K562 (cell line): ENCODE measurements around the gene SERINC5. TPM values are rescaled to one million over a fixed set of nuclear protein-coding genes. Genes with fewer than 3 reads are reported as not detected.

Experiments used
- ATAC-seq: fragments of 200-7000 bp; cut with Tn5 transposase; 3 replicates; pipeline ENCODE4 v1.9.1; 2020; ENCODE audit warnings: moderate library complexity
- BruUV-seq: library from RNA; stranded (reverse); fragments of 400-500 nt; replicated peaks from 2 replicates; lab custom pipeline; 2021; lab: Mats Ljungman, UMichigan
- CTCF ChIA-PET: fragments of 300-600 bp; formaldehyde crosslinking; extraction: SDS; loops from one replicate; lab custom pipeline; 2021; ENCODE audit warnings: low intra/inter-chr PET ratio; lab: Yijun Ruan, JAX
- POLR2A ChIA-PET: fragments of 300-600, 350-650 bp; sonication (Branson Sonifier 250); formaldehyde crosslinking; extraction: SDS; loops from one replicate; lab custom pipeline; 2021; ENCODE audit warnings: antibody characterized with exemption, inconsistent platforms; lab: Yijun Ruan, JAX
- DNase-seq, 4 experiments: peaks; one replicate each; pipeline versions ENCODE4 v3.0.0 to v3.0.0-alpha.2; 2011 to 2018; ENCODE audit warnings: low spot score in 3 of 4, mixed read lengths in 3 of 4; ENCODE audit errors: extremely low read depth in 1 of 4
- FAIRE-seq: peaks from 2 replicates; lab custom pipeline; 2011; peaks lifted over from hg19 to GRCh38; lab: Jason Lieb, UNC
- H2AFZ ChIP-seq: 2 replicates; pipeline ENCODE4 v1.6.0; 2011; ENCODE audit warnings: low read depth, low read length, control low read depth, inconsistent platforms
- H3K27ac ChIP-seq: fragments of 200-600 bp; 3 replicates; pipeline ENCODE4 v1.8.0; 2011; ENCODE audit warnings: low read depth, mild to moderate bottlenecking, control low read depth, inconsistent platforms, low read length, moderate library complexity, mixed read lengths; ENCODE audit errors: extremely low read depth
- H3K27me3 ChIP-seq, 2 experiments: fragments of 300-600 bp in 1 of 2; 2 replicates in 1 of 2; 3 replicates in 1 of 2; pipeline versions ENCODE4 v1.6.0 to v1.8.0; 2011; ENCODE audit warnings: inconsistent platforms in 2 of 2, low read length in 2 of 2, mild to moderate bottlenecking in 1 of 2, mixed read lengths in 1 of 2, moderate library complexity in 1 of 2; ENCODE audit not compliant: control insufficient read depth in 2 of 2, insufficient read depth in 2 of 2
- H3K36me3 ChIP-seq: fragments of 300-600 bp; 3 replicates; pipeline ENCODE4 v1.8.0; 2011; ENCODE audit warnings: mild to moderate bottlenecking, low read length, inconsistent platforms; ENCODE audit not compliant: control insufficient read depth, insufficient read depth
- H3K4me1 ChIP-seq, 2 experiments: fragments of 200-600 bp in 1 of 2; replicated peaks in 1 of 2; 2 replicates in 1 of 2; 3 replicates in 1 of 2; pipeline versions ENCODE4 v1.5.1 to v1.8.0; 2011; ENCODE audit warnings: inconsistent platforms in 2 of 2, low read length in 2 of 2, mild to moderate bottlenecking in 1 of 2, mixed read lengths in 1 of 2, moderate library complexity in 1 of 2; ENCODE audit not compliant: control insufficient read depth in 2 of 2, insufficient read depth in 2 of 2
- H3K4me2 ChIP-seq: 2 replicates; pipeline ENCODE4 v1.6.1; 2011; ENCODE audit warnings: low read length, control low read depth, inconsistent platforms, mixed read lengths; ENCODE audit not compliant: insufficient read depth
- H3K4me3 ChIP-seq: fragments of 200-600 bp; sonication (generic), shearing (Covaris generic); 2 replicates; pipeline ENCODE4 v1.5.1; 2016; ENCODE audit warnings: control low read depth, inconsistent platforms
- H3K79me2 ChIP-seq: fragments of 200-600 bp; 3 replicates; pipeline ENCODE4 v1.8.0; 2011; ENCODE audit warnings: low read length, inconsistent platforms; ENCODE audit not compliant: control insufficient read depth, insufficient read depth
- H3K9ac ChIP-seq, 2 experiments: 2 replicates each; pipeline versions ENCODE4 v1.6.0 to v1.6.1; 2011; ENCODE audit warnings: low read depth in 2 of 2, low read length in 2 of 2, control low read depth in 1 of 2, inconsistent platforms in 1 of 2, mild to moderate bottlenecking in 1 of 2, mixed read lengths in 1 of 2; ENCODE audit not compliant: insufficient read depth in 1 of 2
- H3K9me1 ChIP-seq: one replicate; pipeline ENCODE4 v1.6.0; 2011; ENCODE audit warnings: inconsistent platforms, mild to moderate bottlenecking, low read length, moderate library complexity; ENCODE audit not compliant: control insufficient read depth, insufficient read depth
- H3K9me3 ChIP-seq: replicated peaks from 2 replicates; pipeline ENCODE4 v1.5.1; 2011; ENCODE audit warnings: low read depth, low read length, inconsistent platforms; ENCODE audit not compliant: control insufficient read depth, insufficient read depth
- H4K20me1 ChIP-seq: replicated peaks from 2 replicates; pipeline ENCODE4 v1.6.1; 2011; ENCODE audit warnings: low read length, inconsistent platforms, mixed read lengths; ENCODE audit not compliant: control insufficient read depth, insufficient read depth
- BCOR ChIP-seq: fragments of 450-650 bp; IDR thresholded peaks from 2 replicates; pipeline ENCODE4 v1.6.1; 2016
- C11orf30 ChIP-seq: fragments of 450-650 bp; IDR thresholded peaks from 2 replicates; pipeline ENCODE4 v1.6.1; 2016; ENCODE audit warnings: low read depth, mild to moderate bottlenecking
- CSDE1 ChIP-seq, 2 experiments: fragments of 450-650 bp; IDR thresholded peaks; 2 replicates each; pipeline ENCODE4 v1.6.1; 2016; ENCODE audit warnings: mild to moderate bottlenecking in 1 of 2
- FOXP1 ChIP-seq: sonication (generic); formaldehyde crosslinking; IDR thresholded peaks from 2 replicates; pipeline ENCODE4 v1.8.0; 2022; ENCODE audit warnings: mild to moderate bottlenecking, missing genetic modification reagents
- MEF2A ChIP-seq: IDR thresholded peaks from 2 replicates; pipeline ENCODE4 v1.6.1; 2011; ENCODE audit warnings: low read depth, mild to moderate bottlenecking, low read length, moderate library complexity; ENCODE audit not compliant: control insufficient read depth
- NR3C1 ChIP-seq: sonication (generic); formaldehyde crosslinking; IDR thresholded peaks from 2 replicates; pipeline ENCODE4 v1.8.1; 2022; ENCODE audit warnings: missing genetic modification reagents
- RAD51 ChIP-seq: fragments of 450-650 bp; IDR thresholded peaks from 2 replicates; pipeline ENCODE4 v1.7.1; 2016; ENCODE audit warnings: low read depth, mild to moderate bottlenecking, borderline replicate concordance
- TARDBP ChIP-seq: fragments of 450-650 bp; IDR thresholded peaks from 2 replicates; pipeline ENCODE4 v1.6.1; 2016
- TOE1 ChIP-seq, 2 experiments: fragments of 450-650 bp in 1 of 2; sonication (generic) in 1 of 2; formaldehyde crosslinking in 1 of 2; IDR thresholded peaks; 2 replicates each; pipeline versions ENCODE4 v1.7.1 to v1.8.0; 2016 to 2022; ENCODE audit warnings: borderline replicate concordance in 2 of 2, mild to moderate bottlenecking in 2 of 2, antibody characterized with exemption in 1 of 2, inconsistent platforms in 1 of 2, low read depth in 1 of 2, missing genetic modification reagents in 1 of 2, moderate library complexity in 1 of 2
- ZBTB7A ChIP-seq: IDR thresholded peaks from 2 replicates; pipeline ENCODE4 v1.6.1; 2011; ENCODE audit warnings: low read depth, mild to moderate bottlenecking, low read length, moderate library complexity, borderline replicate concordance; ENCODE audit not compliant: control insufficient read depth
- ZKSCAN1 ChIP-seq: fragments of 150-350 bp; IDR thresholded peaks from 2 replicates; pipeline ENCODE4 v1.6.1; 2016; ENCODE audit warnings: low read depth, low read length
- ZNF197 ChIP-seq: fragments of 200-800 bp; sonication (Bioruptor generic); IDR thresholded peaks from 2 replicates; pipeline ENCODE4 v1.6.1; 2016; ENCODE audit warnings: low read depth, missing genetic modification characterization, missing compliant biosample characterization
- ZNF316 ChIP-seq: fragments of 450-650 bp; IDR thresholded peaks from 2 replicates; pipeline ENCODE4 v1.6.1; 2016
- WGBS: fragments of 100-300 bp; shearing (Covaris generic); methylation state at CpG from one replicate; pipeline ENCODE4 v1.1.6; 2016; ENCODE audit warnings: low coverage, mixed read lengths; ENCODE audit not compliant: insufficient coverage; ENCODE audit errors: missing lambda C conversion rate; 5-methylcytosine and 5-hydroxymethylcytosine counted together
- in situ Hi-C: fragments of 300-500 bp; cut with MboI; formaldehyde crosslinking; loops from 4 replicates; pipeline ENCODE4 v1.15.0; 2018; ENCODE audit warnings: inconsistent platforms, mixed read lengths
- intact Hi-C: fragments of 100-400 bp; cut with micrococcal nuclease; formaldehyde crosslinking; loops from 2 replicates; pipeline ENCODE4 v1.14.2; 2022
- polyA plus RNA-seq, 8 experiments: library from polyadenylated mRNA; depleted of rRNA in 4 of 8; stranded (reverse) in 5 of 8; unstranded in 3 of 8; fragments of >200 nt; fragmentation: Nextera tagmentation in 2 of 8; fragmentation: Illumina TruSeq in 1 of 8; extraction: Ambion mirVana in 2 of 8; extraction: Trizol in 1 of 8; gene quantifications; 2 replicates each; pipeline versions ENCODE4 v1.2.1 to v1.2.3, GENCODE V29; 2011 to 2014; ENCODE audit warnings: inconsistent platforms in 1 of 8, missing spikeins in 1 of 8
- total RNA-seq, 7 experiments: library from RNA; depleted of rRNA in 6 of 7; stranded (reverse); fragments of >200 nt in 6 of 7; fragmentation: Illumina TruSeq in 2 of 7; extraction: Trizol in 2 of 7; gene quantifications; 2 replicates each; pipeline versions ENCODE4 v1.2.1 to v1.2.3, GENCODE V29; 2011 to 2021; ENCODE audit warnings: low replicate concordance in 1 of 7
- TF ChIP-seq, protein P1 (sequence below): fragments of 450-650 bp; formaldehyde crosslinking; IDR thresholded peaks from 2 replicates; pipeline ENCODE4 v1.4.0; 2020; ENCODE audit warnings: mild to moderate bottlenecking, mixed read lengths
- TF ChIP-seq, protein P2 (sequence below): sonication (generic); formaldehyde crosslinking; IDR thresholded peaks from 2 replicates; pipeline ENCODE4 v1.5.0; 2020; ENCODE audit warnings: missing genetic modification reagents

SERINC5 gene
- total and polyA plus RNA-seq, 9 of the 15 experiments (the other 6 are each of a cell fraction or from before 2014, with no cell fraction given) = 1.4 to 7.9 (median 3.7) TPM

DNA sequence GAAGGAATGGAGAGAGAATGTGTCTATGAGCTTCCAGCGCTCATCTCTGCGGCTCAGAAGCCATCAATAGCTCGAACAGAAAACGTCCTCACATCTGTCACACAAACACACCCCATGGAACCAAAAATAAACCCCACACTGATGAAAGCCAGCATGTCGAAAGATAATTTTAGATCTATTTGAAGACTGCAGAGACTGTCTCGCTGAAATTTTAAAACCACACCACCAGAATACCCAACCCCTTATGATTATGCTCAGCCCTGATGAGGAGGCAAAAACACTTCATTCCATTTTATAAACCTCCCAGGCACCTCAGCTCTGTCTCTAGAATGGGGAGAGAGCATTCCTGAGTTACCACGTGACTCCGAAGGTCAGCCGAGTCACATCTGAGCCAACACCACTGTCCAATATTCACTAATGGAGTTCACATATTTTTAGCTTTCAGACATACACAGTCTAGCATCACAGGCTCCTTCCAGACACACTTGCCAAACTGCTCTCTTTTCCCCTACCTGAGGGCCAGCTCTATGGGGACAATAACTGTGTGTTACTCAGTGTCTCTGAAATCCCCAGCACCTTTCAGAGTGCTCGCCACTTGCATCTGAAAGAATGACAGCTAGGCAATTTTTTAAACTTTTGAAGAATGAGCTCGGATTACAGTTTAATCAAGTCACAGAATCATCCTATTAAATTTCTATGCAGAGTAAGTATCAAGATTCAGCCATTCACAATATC lies 63.2 kb downstream of the SERINC5 start:
- no peaks in the 10 kb centered on the region for H3K79me2 ChIP-seq

More for the DNA sequence above, 63.2 kb downstream of the SERINC5 start:
- ATAC-seq = peak; percentile 55
- Histone ChIP-seq H3K27ac (peak overlapping the region; percentile 43; the same call in 1 of the 3 replicates), H4K20me1 (no peaks in the 10 kb centered on the region), H3K4me1 (peaks cover 5 to 33% of the 10 kb centered on the region in 2 experiments; a peak in 4 of 5 replicates), H2AFZ (peak overlapping the region; percentile 69), H3K36me3 (no peaks in the 10 kb centered on the region), H3K27me3 (no peaks in the 10 kb centered on the region), H3K9me3 (no peaks in the 10 kb centered on the region), H3K9ac (peak overlapping the region; percentile 2 to 3; a peak in 2 of 4 replicates), H3K4me3 (no peak overlapping the region), H3K4me2 (peak overlapping the region; percentile 68; the same call in 1 of the 2 replicates), H3K9me1 (no peaks in the 10 kb centered on the region)
- in situ Hi-C loops (no loop called here), intact Hi-C loops (loop anchor here (5.0 kb wide), 1 partner anchor 65 kb away; the partner anchor contains the start of gene SERINC5)
- 29% methylated on average over 11 of the region's 11 CpGs for WGBS
- FAIRE-seq = no peak
- TF ChIP-seq FOXP1 (CRISPR knock-in tag) (no peak), BCOR (no peak), ZNF197 (0 out of 2 replicates have a peak, but pooled peaks have one; percentile 38), TARDBP (no peak), ZBTB7A (no peak), ZNF316 (peak; percentile 48), TOE1 (IDR thresholded peaks at IDR 0.05; ENCODE audit: borderline replicate concordance) (peak; percentile 84), TOE1 (CRISPR knock-in tag; IDR thresholded peaks at IDR 0.05; ENCODE audit: borderline replicate concordance, low read depth) (no peak), CSDE1 (IDR thresholded peaks at IDR 0.05) (no peak), MEF2A (peak; percentile 10; the same call in 1 of the 2 replicates), RAD51 (peak; percentile 79), C11orf30 (0 out of 2 replicates have a peak, but pooled peaks have one; percentile 18), ZKSCAN1 (no peak), NR3C1 (no peak)
- TF ChIP-seq, protein P1, sequence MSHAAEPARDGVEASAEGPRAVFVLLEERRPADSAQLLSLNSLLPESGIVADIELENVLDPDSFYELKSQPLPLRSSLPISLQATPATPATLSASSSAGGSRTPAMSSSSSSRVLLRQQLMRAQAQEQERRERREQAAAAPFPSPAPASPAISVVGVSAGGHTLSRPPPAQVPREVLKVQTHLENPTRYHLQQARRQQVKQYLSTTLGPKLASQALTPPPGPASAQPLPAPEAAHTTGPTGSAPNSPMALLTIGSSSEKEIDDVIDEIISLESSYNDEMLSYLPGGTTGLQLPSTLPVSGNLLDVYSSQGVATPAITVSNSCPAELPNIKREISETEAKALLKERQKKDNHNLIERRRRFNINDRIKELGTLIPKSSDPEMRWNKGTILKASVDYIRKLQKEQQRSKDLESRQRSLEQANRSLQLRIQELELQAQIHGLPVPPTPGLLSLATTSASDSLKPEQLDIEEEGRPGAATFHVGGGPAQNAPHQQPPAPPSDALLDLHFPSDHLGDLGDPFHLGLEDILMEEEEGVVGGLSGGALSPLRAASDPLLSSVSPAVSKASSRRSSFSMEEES (CRISPR knock-in tag) = peak; percentile 84
- TF ChIP-seq, protein P2, sequence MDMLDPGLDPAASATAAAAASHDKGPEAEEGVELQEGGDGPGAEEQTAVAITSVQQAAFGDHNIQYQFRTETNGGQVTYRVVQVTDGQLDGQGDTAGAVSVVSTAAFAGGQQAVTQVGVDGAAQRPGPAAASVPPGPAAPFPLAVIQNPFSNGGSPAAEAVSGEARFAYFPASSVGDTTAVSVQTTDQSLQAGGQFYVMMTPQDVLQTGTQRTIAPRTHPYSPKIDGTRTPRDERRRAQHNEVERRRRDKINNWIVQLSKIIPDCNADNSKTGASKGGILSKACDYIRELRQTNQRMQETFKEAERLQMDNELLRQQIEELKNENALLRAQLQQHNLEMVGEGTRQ = peak; percentile 62
- POLR2A ChIA-PET = interaction anchor here (0.6 to 3.6 kb wide), 7 partner anchors 12 to 65 kb away, joined by 3 to 21 read pairs (median 4); partner anchors contain the start of gene SERINC5
- DNase-seq = peak in 1 of 4 experiments; percentile 39
- no TSS peak for BruUV-seq
- CTCF ChIA-PET = no interaction called here
